Activated CD4-positive, CD25-positive, alpha-beta regulatory T cell treated with anti-CD3 and anti-CD28 coated beads, Interleukin-2, amount 50 U/mL, for 16 hours (primary cell): ENCODE data around the gene HLA-DMA.

Source experiments
- DNase-seq: peaks from one replicate; pipeline ENCODE4 v3.0.0-alpha.2; 2020; ENCODE audit warnings: low read depth, low spot score

The HLA-DMA gene

DNA sequence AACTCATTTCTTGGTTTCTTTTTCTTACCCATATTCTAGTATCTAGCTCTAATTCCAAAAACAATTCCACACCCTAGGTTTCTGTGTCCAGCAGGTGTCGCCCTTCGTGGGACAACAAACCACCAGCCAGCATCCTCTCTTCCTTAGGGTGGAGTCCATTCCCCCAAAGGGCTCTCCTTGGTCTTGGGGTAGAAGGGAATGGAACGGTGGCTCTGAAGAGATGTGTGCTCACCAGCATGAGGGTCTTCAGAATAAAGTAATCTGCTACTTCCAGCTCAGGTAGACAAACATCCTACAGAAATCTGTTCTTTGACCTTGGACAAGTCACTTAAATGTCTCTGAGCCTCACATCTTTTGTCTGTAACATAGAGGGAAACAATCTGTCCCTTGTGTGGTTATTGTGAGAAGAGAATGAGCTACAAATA lies 19.2 kb downstream of the HLA-DMA start:
- DNase-seq: peak; percentile 61

DNA sequence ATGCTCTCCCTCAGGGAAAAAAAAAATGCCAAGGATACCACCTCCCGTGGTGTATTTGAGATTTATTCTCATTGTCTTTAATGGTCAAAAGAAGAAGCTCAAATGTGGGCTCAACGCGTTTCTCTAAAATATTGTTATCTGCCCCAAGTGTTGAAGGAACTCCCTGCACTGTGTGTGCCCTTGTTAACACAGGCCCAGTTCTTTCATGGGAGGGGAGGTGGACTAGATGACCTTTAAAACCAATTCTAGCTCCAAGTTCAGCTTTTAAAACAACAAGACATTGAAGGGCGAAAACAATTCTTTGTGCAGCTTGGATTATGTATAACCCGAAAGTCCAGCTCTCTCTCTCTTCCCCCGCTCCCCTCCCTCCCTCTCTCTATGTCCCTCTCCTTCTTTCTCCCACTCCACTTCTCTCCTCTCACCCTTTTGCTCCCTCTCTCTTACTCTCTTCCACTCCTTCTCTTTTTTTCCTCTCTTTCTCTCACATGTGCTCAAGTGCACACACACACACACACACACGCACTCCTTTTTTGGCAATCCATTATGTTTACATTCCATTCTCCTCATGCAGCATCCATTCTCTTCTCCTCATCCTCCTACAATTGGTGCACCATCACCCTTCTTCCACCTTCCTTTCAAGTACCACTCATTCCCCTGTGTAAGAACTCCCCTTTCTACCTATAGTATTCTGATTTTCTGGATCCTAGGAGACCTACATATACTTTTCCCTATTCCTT lies 20.6 kb downstream of the HLA-DMA start:
- no peak for DNase-seq

DNA sequence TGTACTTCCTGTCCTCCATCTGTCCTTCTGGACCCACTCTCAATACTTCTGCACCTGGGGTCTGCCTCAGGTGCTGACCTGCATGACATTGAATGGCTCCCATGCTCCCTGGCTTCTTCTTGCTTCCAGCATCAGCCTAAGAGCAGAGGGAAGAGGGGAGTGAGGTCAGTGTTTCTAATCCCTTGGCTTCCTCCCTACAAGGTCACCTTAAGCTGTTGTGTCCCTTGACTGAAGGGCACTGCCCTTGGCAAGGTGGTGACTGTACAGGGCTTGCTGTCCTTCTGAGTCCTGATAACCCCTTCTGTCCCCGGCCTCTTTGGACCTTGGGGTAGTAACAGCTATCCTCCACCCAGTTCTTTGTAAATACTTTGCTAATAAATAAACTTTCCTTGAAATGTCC lies 21.7 kb downstream of the HLA-DMA start:
- DNase-seq: no peak

DNA sequence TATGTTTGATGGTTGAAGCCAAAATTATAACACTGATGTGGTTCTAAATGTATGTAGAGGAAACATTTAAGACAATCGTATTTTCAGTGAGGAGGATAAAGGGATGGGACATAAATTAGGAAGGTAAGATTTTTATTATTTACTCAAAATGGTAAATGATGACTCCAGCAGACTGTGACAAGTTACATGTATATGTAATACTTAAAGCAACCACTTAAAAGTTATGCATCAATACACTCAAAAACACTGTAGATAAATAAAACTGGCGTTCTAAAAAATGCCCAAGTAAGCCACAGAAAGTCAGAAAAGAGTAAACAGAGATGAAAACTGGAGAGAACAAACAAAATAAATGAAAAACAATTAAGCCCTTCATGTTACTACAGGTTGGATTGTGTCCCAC lies 30.8 kb downstream of the HLA-DMA start:
- no peak for DNase-seq

DNA sequence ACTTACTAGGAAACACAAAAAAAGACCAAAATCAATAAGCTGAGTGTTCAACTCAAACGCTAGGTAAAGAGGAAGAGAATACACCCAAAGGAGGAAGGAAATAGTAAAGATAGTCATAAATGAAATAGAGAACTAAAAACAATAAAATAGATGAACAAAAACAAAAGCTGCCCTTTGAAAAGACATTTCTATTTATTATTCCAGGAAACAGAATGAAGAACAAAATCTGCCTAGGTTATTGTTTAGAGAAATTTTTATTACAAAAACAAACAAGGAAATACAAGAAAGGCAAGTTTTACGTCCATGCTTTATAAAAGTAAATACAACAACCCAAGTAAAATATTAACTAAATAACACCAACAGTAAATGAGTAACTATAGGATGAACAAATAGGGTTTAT lies 32.2 kb downstream of the HLA-DMA start:
- DNase-seq: no peak

DNA sequence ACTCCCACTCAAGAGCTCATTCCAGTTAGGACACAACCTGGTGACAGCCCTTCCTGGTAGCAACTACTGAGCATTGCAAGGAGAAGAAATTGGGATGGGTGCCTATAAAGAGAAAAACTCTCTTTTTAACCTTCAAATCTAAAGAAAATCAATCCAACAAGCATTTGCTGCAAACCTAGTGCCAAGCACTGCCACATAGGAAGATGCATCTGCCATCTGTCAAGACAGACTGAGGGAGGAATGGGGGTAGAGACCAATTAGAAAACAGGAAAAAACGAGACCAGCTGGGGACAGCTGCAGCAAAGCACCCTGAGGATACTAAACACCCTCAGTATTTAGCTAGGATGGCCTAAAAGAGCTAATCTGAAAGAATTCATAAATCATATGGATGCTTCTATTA lies 39.9 kb downstream of the HLA-DMA start:
- no peak for DNase-seq

DNA sequence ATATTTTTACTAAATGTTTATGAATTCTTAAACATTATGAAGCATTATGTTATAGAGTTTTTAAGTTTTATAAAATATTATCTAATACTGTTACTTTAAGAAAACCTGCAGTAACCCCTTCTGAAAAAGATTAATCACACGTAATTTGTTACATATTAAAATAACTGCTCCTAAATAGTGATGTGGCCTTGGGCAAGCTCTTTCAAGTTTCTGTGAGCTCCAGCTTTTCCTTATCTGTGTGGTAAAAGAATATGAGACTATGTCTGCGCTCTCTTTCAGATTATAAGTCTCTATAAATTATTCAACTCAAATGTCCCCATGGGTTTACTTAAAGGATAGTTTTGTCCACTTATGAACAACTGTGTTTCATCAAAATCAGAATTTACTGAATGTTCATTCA lies 44.0 kb downstream of the HLA-DMA start:
- DNase-seq: no peak

DNA sequence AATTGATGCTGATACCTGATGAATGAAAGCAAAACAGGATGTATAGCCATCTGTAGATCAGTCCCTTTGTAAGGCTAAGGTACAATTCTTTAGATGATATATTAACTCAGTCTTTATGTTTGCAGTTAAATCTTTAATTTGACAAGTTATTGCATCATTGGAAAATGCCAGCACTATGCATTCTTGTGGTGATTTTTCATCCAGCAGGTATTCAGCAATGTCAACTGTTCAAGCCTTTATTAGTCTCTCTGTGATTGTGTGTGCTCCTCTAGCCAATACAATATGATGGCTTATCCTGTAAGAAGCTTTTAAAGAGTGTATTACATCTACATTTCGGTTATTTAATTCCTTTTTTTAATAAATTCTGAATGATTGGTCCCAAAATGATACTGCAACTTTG lies 46.4 kb downstream of the HLA-DMA start:
- no peak for DNase-seq

DNA sequence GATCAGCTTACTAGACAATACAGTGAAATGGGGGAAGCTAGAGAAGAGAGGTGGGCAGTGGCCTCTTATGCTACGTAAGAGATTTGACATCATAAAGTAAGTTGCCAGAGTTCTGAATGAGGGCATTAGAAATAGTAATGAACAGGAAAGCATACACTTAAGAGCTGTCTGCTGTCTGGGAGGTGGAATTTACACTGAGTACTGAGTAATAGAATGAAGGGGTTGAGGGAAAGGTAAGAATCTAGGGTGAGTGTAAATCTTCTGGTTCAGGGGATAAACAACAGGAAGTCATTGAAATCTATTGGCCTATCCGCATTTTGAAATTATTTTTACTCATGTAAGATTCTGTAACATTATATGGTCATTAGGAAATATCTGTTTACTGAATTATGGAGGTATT lies 47.8 kb downstream of the HLA-DMA start:
- no peak for DNase-seq

DNA sequence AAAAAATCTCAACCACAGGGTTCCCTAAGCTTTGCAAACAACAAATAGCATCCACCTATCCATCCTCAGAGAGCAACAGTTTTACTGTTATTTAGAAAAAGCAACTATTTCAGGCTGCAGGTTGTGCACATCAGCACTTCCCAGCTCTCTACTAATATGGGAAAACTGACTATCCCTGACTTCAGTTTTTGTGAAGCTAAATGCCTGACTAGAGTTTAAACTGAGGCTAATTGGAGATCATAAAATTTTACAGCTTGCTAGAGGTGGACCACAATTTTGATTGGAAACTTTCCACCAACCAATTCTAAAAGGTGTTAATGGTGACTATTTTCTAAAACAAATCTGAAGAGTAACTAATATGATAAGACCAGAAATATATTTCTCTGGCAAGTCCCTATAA lies 48.9 kb downstream of the HLA-DMA start:
- DNase-seq: no peak
